GM23248 (cell line): ENCODE results near the gene P3H4.

Experiments
- EZH2 ChIP-seq: fragments of 200-600 bp; sonication (generic); IDR thresholded peaks from 2 replicates; pipeline ENCODE4 v1.6.1; 2018; ENCODE audit warnings: antibody characterized with exemption, mild to moderate bottlenecking; ENCODE audit not compliant: insufficient read depth, poor library complexity, severe bottlenecking
- EZH2phosphoT487 ChIP-seq: fragments of 200-600 bp; sonication (generic); IDR thresholded peaks from 2 replicates; pipeline ENCODE4 v1.6.1; 2018; ENCODE audit warnings: antibody characterized with exemption, moderate library complexity, mild to moderate bottlenecking, low read depth; ENCODE audit not compliant: insufficient read depth

DNA sequence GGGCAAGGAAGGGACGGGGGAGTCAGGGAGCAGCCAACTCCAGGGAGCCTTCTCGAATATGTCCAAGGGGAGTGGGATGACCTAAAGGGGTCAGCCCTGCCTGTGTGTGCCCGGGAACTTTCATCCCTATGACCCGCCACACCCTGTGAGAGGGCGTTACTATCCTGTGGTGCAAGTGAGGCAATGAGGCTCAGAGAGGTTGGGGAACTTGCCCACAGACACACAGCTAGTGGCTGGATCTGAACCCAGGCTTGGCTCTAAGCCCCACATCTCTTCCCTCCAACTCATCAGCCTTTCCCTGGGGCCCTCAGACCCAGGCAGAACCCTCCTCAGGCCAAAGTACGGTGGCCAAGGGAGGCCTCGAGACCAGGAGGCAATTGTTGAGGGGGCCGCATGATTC, 48.4 kb downstream of the P3H4 start:
- TF ChIP-seq EZH2 (no peak), EZH2phosphoT487 (no peak)
